ENCODE data around the gene OR4Q2.
"Not testable (repeated sequence)": the region's sequence is repeated elsewhere in the genome, so short reads cannot be mapped to it uniquely, and the experiment has no call there.

The OR4Q2 gene

DNA sequence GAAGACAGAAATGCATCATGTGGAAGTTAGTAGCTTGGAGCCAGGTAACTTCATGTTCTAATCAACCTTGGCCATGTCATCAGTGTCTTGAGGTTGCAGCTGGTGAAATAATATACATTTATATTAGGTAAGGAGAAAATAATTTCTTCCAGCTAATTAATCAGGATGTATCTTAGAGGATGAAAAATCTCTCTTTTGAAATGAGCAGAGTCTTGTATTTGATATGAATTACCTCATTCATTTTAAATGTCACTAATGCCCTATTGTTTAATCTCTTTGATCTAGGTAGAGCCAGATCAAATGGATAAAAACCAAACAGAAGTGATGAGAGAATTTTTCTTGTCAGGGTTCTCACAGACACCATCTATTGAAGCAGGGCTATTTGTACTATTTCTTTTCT lies at the start of gene OR4Q2:
Gene OR4Q2 (plus strand): TSS at position 301 of the 400 bp plus-strand sequence.
- DNase-seq = no peak

DNA sequence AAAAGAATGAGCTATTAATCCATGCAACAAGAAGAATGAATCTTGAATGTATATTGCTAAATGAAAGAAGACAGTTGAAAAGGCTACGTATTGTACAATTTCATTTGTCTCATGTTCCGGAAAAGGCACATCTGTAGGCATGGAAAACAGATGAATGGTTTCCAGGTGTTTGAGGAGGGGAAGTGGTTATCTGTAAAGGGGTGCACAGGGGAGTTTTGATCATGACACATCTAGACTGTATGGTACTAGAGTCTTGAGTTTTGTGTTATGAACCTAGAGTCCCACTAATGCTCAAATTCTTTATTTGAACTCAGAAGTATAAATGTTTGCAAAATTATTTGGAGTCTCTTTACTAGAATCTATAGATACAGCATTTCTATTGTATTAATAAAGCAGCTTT lies 32.2 kb upstream of the OR4Q2 start:
- not testable (repeated sequence) for DNase-seq

DNA sequence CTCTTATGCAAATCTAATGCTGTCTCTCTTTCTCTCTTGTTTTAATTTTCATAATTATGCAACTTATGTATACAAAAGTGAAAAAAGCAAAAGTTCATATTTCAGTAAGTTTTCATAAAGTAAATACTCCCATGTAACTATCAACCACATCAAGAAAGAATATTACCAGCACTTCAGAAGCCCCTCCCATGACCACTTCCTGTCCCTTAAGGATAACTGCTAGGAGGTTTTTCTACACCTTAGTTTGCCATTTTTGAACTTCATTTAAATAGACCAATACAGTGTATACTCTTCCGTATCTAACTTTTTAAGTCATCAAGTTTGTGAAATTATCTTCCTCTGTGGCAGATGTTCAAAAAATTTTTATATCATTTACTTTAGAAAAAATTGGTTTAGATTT lies 27.1 kb upstream of the OR4Q2 start:
- DNase-seq = no peak

DNA sequence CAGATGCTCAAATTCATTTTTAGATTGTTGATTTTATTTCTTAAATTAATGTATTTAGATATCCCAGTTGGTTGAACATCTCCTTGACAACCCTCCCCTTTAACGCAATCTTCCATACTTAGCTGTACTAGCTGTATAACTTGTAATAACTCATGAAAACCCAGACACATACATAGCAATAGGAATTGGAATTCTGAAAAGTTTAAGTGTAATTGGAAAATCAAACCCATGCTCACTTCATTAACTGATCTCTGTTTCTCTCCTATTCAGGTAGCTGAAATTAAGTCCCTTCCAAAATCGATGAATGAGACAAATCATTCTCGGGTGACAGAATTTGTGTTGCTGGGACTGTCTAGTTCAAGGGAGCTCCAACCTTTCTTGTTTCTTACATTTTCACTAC lies 26.7 kb upstream of the OR4Q2 start, which contains the start of gene OR4K15:
Gene OR4K15 (plus strand): TSS at position 301 of the 400 bp plus-strand sequence. CDS start 0 bp downstream, at position 301.
- no peak for DNase-seq

DNA sequence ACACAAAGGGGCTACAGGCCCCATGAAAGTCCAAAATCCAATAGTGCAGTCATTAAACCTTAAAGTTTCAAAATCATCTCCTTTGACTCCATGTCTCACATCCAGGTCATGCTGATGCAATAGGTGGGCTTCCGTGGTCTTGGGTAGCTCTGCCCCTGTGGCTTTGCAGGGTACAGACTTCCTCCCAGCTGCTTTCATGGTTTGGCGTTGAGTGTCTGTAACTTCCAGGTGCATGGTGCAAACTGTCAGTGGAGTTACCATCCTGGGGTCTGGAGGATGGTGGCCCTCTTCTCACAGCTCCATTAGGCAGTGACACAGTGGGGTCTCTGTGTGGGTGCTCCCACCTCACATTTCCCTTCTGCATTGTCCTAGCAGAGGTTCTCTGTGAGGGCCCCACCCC lies 8.5 kb upstream of the OR4Q2 start:
- DNase-seq = no peak

DNA sequence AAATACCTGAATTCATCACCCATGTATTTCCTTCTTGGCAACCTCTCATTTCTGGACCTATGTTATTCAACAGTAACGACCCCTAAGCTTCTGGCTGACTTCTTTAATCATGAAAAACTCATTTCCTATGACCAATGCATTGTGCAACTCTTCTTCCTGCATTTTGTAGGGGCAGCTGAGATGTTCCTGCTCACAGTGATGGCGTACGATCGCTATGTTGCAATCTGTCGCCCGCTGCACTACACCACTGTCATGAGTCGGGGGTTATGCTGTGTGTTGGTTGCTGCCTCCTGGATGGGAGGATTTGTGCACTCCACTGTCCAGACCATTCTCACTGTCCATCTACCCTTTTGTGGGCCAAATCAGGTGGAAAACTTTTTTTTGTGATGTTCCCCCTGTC lies 356 bp downstream of the OR4Q2 start:
- DNase-seq = no peak

DNA sequence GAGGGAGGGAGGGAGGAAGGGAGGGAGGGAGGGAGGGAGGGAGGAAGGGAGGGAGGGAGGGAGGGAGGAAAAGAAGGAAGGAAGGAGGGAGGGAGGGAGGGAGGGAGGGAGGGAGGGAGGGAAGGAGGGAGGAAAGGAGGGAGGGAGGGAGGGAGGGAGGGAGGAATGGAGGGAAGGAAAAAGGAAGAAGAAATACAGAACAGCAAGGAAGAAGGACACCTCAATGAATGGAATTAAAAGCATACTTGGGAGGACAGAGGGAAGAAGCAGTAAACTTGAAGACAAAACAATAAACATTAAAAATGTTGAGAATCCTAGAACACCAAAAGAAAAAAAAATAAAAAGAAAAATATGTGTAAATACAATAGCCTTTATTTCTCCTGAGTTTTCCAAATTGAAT lies 6.2 kb downstream of the OR4Q2 start:
- DNase-seq = no peak

DNA sequence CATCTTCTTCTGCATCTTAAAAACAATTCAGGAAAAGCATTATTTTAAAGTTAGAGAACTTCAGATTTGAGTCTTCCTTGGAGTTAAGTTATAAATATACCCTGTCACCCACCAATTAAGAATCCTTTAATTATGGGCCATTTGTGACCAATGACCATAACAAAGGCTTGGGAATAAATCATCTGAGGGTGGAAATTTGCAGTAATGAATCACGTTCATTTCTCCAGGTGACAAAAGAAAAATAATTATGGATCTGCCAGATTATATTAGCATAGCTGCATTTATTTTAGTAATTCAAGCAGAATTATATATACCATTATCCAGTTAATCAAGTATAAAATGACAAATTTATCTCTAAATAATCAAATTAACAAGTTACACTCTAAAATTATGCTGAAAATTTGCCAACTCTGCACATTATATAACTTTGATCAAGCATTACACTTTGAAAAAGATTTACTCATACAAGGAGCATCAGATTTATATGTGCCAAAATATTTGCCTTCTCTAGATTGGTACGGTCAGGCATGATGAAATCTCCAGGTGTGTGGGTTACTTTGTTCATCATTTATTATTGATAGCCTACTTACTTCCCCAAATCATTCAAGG lies 17.4 kb downstream of the OR4Q2 start, which contains the start of gene OR4K14:
Gene OR4K14 (minus strand): TSS at position 51 of the 609 bp plus-strand sequence. CDS start 4,114 bp downstream, outside the sequence.
- DNase-seq = no peak

DNA sequence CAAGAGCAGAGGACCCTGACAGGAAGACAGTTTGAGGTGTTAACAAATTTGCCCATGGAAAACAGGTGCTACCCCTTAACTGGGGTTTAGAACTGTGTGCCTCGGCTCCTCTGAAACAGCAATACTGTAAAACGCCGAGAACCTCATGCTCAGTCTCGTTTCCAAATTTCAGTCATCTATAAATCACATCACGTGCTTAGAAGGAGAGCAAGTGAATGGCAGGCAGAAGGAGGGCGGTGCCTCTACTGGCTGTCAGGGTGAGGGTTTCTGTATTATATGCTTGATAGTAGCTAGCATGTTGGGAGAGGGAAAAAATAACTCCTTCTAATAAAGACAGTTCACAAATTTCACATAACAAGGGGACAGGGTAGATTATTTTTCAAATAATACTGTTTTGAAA lies 29.1 kb downstream of the OR4Q2 start:
- no peak for DNase-seq

DNA sequence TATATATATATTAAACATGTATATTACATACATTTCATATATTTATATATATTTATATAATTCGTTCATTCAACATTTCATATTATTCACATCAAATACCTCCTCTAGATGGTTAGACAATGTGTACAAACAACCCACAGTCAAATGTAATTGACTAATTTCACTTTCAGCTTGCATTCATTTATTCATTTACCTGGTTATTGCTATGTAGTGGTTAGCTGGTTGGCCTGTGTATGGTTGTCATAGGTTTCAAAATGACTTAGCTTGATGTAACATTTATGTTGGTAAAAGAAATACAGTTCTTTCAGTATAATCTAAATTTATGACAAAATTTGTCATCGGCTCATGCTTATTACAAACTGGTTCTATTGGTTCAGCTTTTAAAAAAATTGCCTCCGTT lies 33.5 kb downstream of the OR4Q2 start:
- no peak for DNase-seq

DNA sequence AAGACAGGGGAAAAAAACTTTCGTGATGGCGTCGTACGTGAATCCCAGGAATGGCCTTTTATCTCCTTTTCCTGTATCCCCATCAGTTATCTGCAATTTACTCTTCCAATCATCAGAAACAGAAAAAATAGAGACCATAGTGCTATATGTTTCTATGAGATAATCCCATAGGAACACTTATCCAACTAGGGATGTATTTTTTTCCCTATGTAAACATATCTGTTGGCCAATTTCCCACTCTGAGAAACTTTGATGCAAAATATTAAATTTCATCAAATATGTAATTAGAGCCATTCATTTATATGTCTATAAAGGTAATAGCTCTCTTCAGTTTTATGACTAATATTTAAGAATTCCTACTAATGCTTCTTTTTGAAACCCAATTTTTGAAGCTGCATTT lies 34.0 kb downstream of the OR4Q2 start, which contains the start of gene OR4K13:
Gene OR4K13 (minus strand): TSS at position 101 of the 400 bp plus-strand sequence. CDS start 1,280 bp downstream, outside the sequence.
- DNase-seq = no peak

DNA sequence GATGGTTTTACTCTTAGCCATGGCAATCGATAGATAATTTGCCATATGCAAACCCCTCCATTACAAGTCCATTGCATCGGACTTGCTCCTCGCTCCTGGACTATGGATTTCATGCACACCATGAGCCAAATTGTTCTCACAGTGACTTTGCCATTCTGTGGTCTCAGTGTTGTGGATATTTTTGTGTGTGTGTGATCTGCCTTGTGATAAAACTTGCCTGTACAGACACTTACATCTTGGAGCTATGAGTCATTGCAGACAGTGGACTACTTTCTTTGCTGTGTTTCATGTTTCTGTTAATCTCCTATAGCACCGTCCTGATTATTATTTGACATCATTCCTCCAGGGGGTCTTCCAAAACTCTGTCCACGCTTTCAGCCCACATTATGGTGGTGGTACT lies 42.3 kb downstream of the OR4Q2 start:
- DNase-seq = no peak

DNA sequence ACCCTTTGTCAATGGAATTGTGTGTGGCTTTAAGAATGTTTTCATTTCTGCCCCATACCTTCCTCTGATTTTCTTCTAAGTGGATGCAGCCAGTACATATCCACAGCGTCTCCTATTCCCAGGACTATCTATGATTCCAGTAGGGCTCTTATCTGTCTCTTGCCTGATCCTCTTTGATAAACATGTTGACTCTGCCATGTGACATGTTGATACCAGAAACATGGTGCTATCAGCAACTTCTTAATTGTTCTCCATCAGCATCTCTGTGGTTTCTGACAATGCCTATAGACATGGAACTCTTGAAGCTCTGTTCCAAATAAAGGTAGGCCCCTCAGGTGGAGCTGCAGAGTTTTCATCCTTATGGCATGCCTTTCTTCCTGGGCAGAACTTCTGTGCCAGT lies 46.2 kb downstream of the OR4Q2 start:
- no peak for DNase-seq
